Glutamatergic neuron (in vitro differentiated cells): ENCODE results near the gene TTC29. TPM values are rescaled to one million over a fixed set of nuclear protein-coding genes. Genes with fewer than 3 reads are reported as not detected.

Experiments used
- DNase-seq: peaks from one replicate; pipeline ENCODE4 v3.0.0; 2022
- H3K27ac Mint-ChIP-seq: one replicate; pipeline ENCODE4 v1.8.0; 2020; ENCODE audit warnings: mild to moderate bottlenecking, mixed read lengths, inconsistent platforms; ENCODE audit not compliant: unreplicated experiment
- H3K27me3 Mint-ChIP-seq: one replicate; pipeline ENCODE4 v1.8.0; 2020; ENCODE audit warnings: mild to moderate bottlenecking, moderate library complexity, mixed read lengths, inconsistent platforms; ENCODE audit not compliant: unreplicated experiment
- H3K36me3 Mint-ChIP-seq: one replicate; pipeline ENCODE4 v1.8.0; 2020; ENCODE audit warnings: mild to moderate bottlenecking, mixed read lengths, inconsistent platforms; ENCODE audit not compliant: unreplicated experiment
- H3K4me1 Mint-ChIP-seq: one replicate; pipeline ENCODE4 v1.8.0; 2020; ENCODE audit warnings: mild to moderate bottlenecking, low read depth, mixed read lengths, inconsistent platforms; ENCODE audit not compliant: unreplicated experiment
- H3K4me3 Mint-ChIP-seq: one replicate; pipeline ENCODE4 v1.8.0; 2020; ENCODE audit warnings: mild to moderate bottlenecking, mixed read lengths, inconsistent platforms; ENCODE audit not compliant: unreplicated experiment
- H3K9me3 Mint-ChIP-seq: one replicate; pipeline ENCODE4 v1.8.0; 2020; ENCODE audit warnings: mild to moderate bottlenecking, moderate library complexity, mixed read lengths, inconsistent platforms; ENCODE audit not compliant: unreplicated experiment
- total RNA-seq: library from RNA; stranded (reverse); fragmentation: NEBNext Ultra II Directional; extraction: Animal tissue kit (Norgen Biotek cat#: 25700); gene quantifications from one replicate; pipeline ENCODE4 v1.2.1, GENCODE V29; 2021; ENCODE audit not compliant: unreplicated experiment
- TF ChIP-seq, protein P1 (sequence below): fragments of 200-600 bp; sonication (generic); IDR thresholded peaks from one replicate; pipeline ENCODE4 v1.5.0; 2021; ENCODE audit not compliant: partially characterized antibody, unreplicated experiment

The TTC29 gene
- total RNA-seq, 1 donor from 2014 or later: 0.44 TPM

- H3K36me3 Mint-ChIP-seq: no peaks in the 10 kb centered on the region
- no peak overlapping the region for H3K27ac Mint-ChIP-seq
- TF ChIP-seq, protein P1, sequence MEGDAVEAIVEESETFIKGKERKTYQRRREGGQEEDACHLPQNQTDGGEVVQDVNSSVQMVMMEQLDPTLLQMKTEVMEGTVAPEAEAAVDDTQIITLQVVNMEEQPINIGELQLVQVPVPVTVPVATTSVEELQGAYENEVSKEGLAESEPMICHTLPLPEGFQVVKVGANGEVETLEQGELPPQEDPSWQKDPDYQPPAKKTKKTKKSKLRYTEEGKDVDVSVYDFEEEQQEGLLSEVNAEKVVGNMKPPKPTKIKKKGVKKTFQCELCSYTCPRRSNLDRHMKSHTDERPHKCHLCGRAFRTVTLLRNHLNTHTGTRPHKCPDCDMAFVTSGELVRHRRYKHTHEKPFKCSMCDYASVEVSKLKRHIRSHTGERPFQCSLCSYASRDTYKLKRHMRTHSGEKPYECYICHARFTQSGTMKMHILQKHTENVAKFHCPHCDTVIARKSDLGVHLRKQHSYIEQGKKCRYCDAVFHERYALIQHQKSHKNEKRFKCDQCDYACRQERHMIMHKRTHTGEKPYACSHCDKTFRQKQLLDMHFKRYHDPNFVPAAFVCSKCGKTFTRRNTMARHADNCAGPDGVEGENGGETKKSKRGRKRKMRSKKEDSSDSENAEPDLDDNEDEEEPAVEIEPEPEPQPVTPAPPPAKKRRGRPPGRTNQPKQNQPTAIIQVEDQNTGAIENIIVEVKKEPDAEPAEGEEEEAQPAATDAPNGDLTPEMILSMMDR: no peak
- DNase-seq: no peak
- H3K27me3 Mint-ChIP-seq: no peaks in the 10 kb centered on the region
- peaks cover 2% of the 10 kb centered on the region for H3K4me1 Mint-ChIP-seq
- no peak overlapping the region for H3K4me3 Mint-ChIP-seq
- no peaks in the 10 kb centered on the region for H3K9me3 Mint-ChIP-seq
Measured at GRCh38 chr4:146959692-146960091, 14.0 kb upstream of the TTC29 start.

DNA sequence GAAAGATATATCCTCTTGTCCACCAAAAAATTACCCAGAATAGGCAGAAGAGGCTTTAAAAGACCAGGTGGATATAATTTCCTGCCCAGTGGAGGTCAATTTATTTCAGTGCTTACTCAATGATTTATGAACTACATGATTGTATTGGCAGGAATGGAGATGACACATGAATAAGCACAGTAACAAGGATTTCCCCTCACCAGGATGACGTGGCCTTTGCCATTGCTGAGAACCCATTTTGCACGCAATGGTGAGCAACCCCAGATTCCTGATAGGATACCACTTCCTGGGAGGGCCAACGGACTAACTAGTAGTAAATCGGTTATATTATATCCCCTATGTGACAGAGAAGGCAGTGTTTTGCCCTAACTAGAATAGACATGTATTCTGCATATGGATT lies 11.6 kb upstream of the TTC29 start:
- no peak overlapping the region for H3K4me3 Mint-ChIP-seq
- no peaks in the 10 kb centered on the region for H3K27me3 Mint-ChIP-seq

DNA sequence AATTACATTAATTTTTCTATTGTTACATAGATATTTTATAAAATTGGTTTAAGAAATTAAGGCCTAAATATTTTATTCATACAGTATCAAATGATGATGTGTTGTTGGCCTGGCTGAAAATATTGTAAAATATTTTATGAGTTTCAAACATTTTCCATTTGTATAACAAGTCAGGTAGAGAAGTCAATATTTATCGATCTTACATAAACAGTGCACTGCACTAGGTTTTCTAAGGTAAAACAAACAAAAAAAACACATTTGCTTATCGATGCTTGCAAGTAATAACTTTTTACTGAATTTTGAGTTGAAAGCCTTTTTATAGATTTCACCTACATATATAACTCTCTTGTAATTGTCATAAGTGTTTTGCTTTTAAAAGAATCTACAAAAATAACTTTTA lies 7.2 kb upstream of the TTC29 start:
- no peak overlapping the region for H3K27ac Mint-ChIP-seq
- peaks cover 2% of the 10 kb centered on the region for H3K27me3 Mint-ChIP-seq
- H3K36me3 Mint-ChIP-seq: no peaks in the 10 kb centered on the region
- no peaks in the 10 kb centered on the region for H3K9me3 Mint-ChIP-seq
- TF ChIP-seq, protein P1: no peak
- no peak overlapping the region for H3K4me3 Mint-ChIP-seq
- no peak for DNase-seq
- no peaks in the 10 kb centered on the region for H3K4me1 Mint-ChIP-seq

More for the DNA sequence above, 11.6 kb upstream of the TTC29 start:
- TF ChIP-seq, protein P1: no peak
- no peak for DNase-seq
- no peaks in the 10 kb centered on the region for H3K36me3 Mint-ChIP-seq
- no peak overlapping the region for H3K27ac Mint-ChIP-seq
- no peaks in the 10 kb centered on the region for H3K9me3 Mint-ChIP-seq
- H3K4me1 Mint-ChIP-seq: peaks cover 2% of the 10 kb centered on the region

- Mint-ChIP-seq H3K36me3 (no peaks in the 10 kb centered on the region), H3K9me3 (peaks cover 2% of the 10 kb centered on the region), H3K27ac (no peak overlapping the region), H3K4me1 (peaks cover 3% of the 10 kb centered on the region), H3K4me3 (no peak overlapping the region), H3K27me3 (peaks cover 2% of the 10 kb centered on the region)
- TF ChIP-seq, protein P1: no peak
- no peak for DNase-seq
Measured at GRCh38 chr4:146949559-146949958, 3.9 kb upstream of the TTC29 start.

DNA sequence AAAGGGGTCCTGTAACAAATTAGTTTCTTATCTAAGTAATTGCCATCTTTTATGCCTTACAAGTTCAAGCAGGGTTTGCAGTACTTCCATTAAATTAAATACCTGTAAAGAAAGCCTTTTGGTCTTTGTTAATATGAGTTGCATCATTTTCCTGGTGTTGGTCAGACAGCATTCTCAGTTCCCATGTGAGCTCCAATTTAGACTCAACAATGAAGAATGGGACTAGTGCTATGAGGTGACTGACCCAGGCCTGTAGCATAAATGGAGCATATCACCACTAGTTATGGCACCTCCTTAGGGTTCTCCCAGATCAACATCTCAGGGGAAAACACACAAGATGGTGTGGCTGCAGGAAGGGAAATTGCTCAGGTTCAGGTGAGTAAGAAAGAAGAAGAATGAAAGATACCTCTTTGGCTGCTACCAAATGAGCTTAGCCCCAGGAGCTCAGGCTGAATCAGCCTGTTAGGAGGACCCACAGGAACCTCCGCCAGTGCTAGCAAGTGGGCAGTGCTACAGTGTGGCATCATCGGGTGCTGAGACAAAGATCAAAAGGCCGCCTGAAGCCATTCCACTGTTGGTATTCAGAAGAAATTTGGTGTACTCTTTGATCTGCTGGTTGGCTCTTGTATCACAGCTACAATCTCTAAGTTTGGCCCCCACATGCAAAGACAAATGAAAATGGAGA lies 1.8 kb downstream of the TTC29 start:
- TF ChIP-seq, protein P1: no peak
- H3K4me1 Mint-ChIP-seq: peaks cover 3% of the 10 kb centered on the region
- no peak overlapping the region for H3K4me3 Mint-ChIP-seq
- no peaks in the 10 kb centered on the region for H3K36me3 Mint-ChIP-seq
- no peak overlapping the region for H3K27ac Mint-ChIP-seq
- DNase-seq: no peak
- peaks cover 1% of the 10 kb centered on the region for H3K27me3 Mint-ChIP-seq
- H3K9me3 Mint-ChIP-seq: peaks cover 2% of the 10 kb centered on the region
